Measurements from ENCODE around the gene RSL24D1. TPM values are rescaled to one million over a fixed set of nuclear protein-coding genes. Genes with fewer than 3 reads are reported as not detected.

RSL24D1 gene
- total RNA-seq, 1 experiment from 2014 or later = 111 TPM

GRCh38 chr15:55186331-55186730, 10.4 kb downstream of the RSL24D1 start:
- Histone ChIP-seq H2BK12ac (ENCODE audit: insufficient read length, low read depth, low read length) (no peak overlapping the region), H2BK20ac (ENCODE audit: low read depth, low read length, poor library complexity, severe bottlenecking) (no peak overlapping the region), H3K27ac (ENCODE audit: insufficient read length, low read depth, low read length) (no peak overlapping the region), H4K5ac (ENCODE audit: insufficient read length, low read depth, low read length) (no peak overlapping the region), H2BK15ac (ENCODE audit: low read depth, low read length) (no peak overlapping the region), H3K4ac (ENCODE audit: low read depth, low read length) (no peak overlapping the region), H3K23me2 (ENCODE audit: insufficient read length, low read depth, low read length, poor library complexity, severe bottlenecking) (no peaks in the 10 kb centered on the region), H4K20me1 (ENCODE audit: control insufficient read depth, insufficient read depth, insufficient read length) (no peaks in the 10 kb centered on the region), H3K56ac (ENCODE audit: insufficient read length, low read depth, low read length) (no peak overlapping the region), H3K9me3 (ENCODE audit: control insufficient read depth, low read depth, low read length) (no peaks in the 10 kb centered on the region), H3K18ac (ENCODE audit: insufficient read length, low read depth, low read length) (no peak overlapping the region), H2BK120ac (ENCODE audit: low read depth, low read length, poor library complexity, severe bottlenecking) (no peak overlapping the region), H3K14ac (ENCODE audit: insufficient read depth, low read length) (no peak overlapping the region), H3K4me1 (ENCODE audit: insufficient read depth, low read length) (no peaks in the 10 kb centered on the region), H3K4me2 (ENCODE audit: insufficient read depth, insufficient read length, low read length) (no peak overlapping the region), H4K8ac (replicated peaks; ENCODE audit: insufficient read length, low read depth, low read length) (no peak overlapping the region), H2BK5ac (ENCODE audit: insufficient read length, low read length) (no peak overlapping the region), H3K23ac (ENCODE audit: insufficient read length, low read depth, low read length) (no peak overlapping the region), H3K27me3 (ENCODE audit: insufficient read depth, low read length) (no peaks in the 10 kb centered on the region), H2AFZ (ENCODE audit: low read length) (no peak overlapping the region), H4K91ac (ENCODE audit: insufficient read length, low read depth, low read length) (no peak overlapping the region), H3K9ac (ENCODE audit: extremely low read depth, insufficient read length, low read length) (no peak overlapping the region), H3K79me2 (ENCODE audit: insufficient read depth, low read length) (peaks cover 2% of the 10 kb centered on the region; the same call in 1 of the 2 replicates), H3K79me1 (ENCODE audit: insufficient read depth, low read depth, low read length, poor library complexity, severe bottlenecking) (no peaks in the 10 kb centered on the region), H3T11ph (ENCODE audit: low read length) (no peak overlapping the region), H2AK5ac (ENCODE audit: insufficient read length, low read length) (no peak overlapping the region)
- DNase-seq = no peak
- H3K9me3 Mint-ChIP-seq = no peaks in the 10 kb centered on the region
- peaks cover 54 to 83% (median 78%) of the 10 kb centered on the region in 3 experiments; a peak in 6 of 7 replicates for H3K36me3 Mint-ChIP-seq (ENCODE audit: insufficient read depth in 1 of 3, low read depth in 3 of 3)
- H3K4me1 Mint-ChIP-seq = peaks cover 6 to 7% of the 10 kb centered on the region in 2 experiments; a peak in 2 of 4 replicates
- no peaks in the 10 kb centered on the region for H3K27me3 Mint-ChIP-seq (ENCODE audit: low read depth)
- no CpG with 5 or more reads among the region's 1 CpG for WGBS (ENCODE audit: extremely low coverage, insufficient read length, low lambda C conversion rate)
- H3K4me3 Mint-ChIP-seq = no peak overlapping the region
- no peak overlapping the region for H3K27ac Mint-ChIP-seq
- TF ChIP-seq CTCF (conservative IDR thresholded peaks at IDR 0.05) = no peak

Measured in H9 (cell line).